Transverse colon (tissue), 4 donors: ENCODE results near the gene FBRS. TPM values are rescaled to one million over a fixed set of nuclear protein-coding genes. Genes with fewer than 3 reads are reported as not detected.

Source experiments
- DNase-seq: peaks from one replicate; pipeline ENCODE4 v3.0.0-alpha.2; 2019
- H3K27ac ChIP-seq, 4 donors: fragments of 200-600 bp; sonication (generic); 2 replicates each; pipeline ENCODE4 v1.5.1; 2016 to 2018; ENCODE audit warnings: inconsistent platforms in 4 of 4
- H3K27me3 ChIP-seq: fragments of 200-600 bp; sonication (generic); 2 replicates; pipeline ENCODE4 v1.5.1; 2017; ENCODE audit warnings: inconsistent platforms
- H3K36me3 ChIP-seq, 4 donors: fragments of 200-600 bp; sonication (generic); 2 replicates each; pipeline ENCODE4 v1.5.1; 2017 to 2019; ENCODE audit warnings: inconsistent platforms in 4 of 4
- H3K4me1 ChIP-seq, 4 donors: fragments of 200-600 bp; sonication (generic); 2 replicates each; pipeline ENCODE4 v1.5.1; 2017 to 2020; ENCODE audit warnings: inconsistent platforms in 4 of 4
- H3K4me3 ChIP-seq, 4 donors: fragments of 200-600 bp; sonication (generic); 1 replicate in 1 of 4; 2 replicates in 3 of 4; pipeline versions ENCODE4 v1.5.1 to v1.6.1; 2017 to 2019; ENCODE audit warnings: inconsistent platforms in 4 of 4
- H3K9me3 ChIP-seq, 2 donors: fragments of 200-600 bp; sonication (generic); 2 replicates each; pipeline ENCODE4 v1.5.1; 2017 to 2019; ENCODE audit warnings: inconsistent platforms in 2 of 2
- CTCF ChIP-seq, 5 experiments: fragments of 200-600 bp in 3 of 5; fragments of 450-650 bp in 2 of 5; sonication (generic) in 3 of 5; IDR thresholded peaks; 1 replicate in 2 of 5; 2 replicates in 3 of 5; pipeline ENCODE4 v1.5.1; 2016 to 2017; ENCODE audit warnings: antibody characterized with exemption in 5 of 5, inconsistent platforms in 3 of 5, mild to moderate bottlenecking in 2 of 5, moderate library complexity in 1 of 5
- EP300 ChIP-seq: sonication (generic); formaldehyde crosslinking; IDR thresholded peaks from one replicate; pipeline ENCODE4 v1.6.1; 2017; ENCODE audit warnings: antibody characterized with exemption, low read depth
- POLR2A ChIP-seq: fragments of 450-650 bp; IDR thresholded peaks from one replicate; pipeline ENCODE4 v1.6.1; 2016; ENCODE audit warnings: antibody characterized with exemption, mild to moderate bottlenecking, moderate library complexity
- POLR2AphosphoS5 ChIP-seq, 3 donors: sonication (generic); formaldehyde crosslinking; IDR thresholded peaks; one replicate each; pipeline ENCODE4 v1.6.1; 2016; ENCODE audit warnings: antibody characterized with exemption in 3 of 3
- whole genome bisulfite sequencing, 2 donors: methylation state at CpG; one replicate each; pipeline ENCODE4 v1.1.5; 2018; ENCODE audit warnings: low coverage in 1 of 2; 5-methylcytosine and 5-hydroxymethylcytosine counted together
- in situ Hi-C, 4 donors: fragments of 200-750 bp; cut with MboI; loops; one replicate each; pipeline versions ENCODE4 v1.15.0 to v1.15.1; 2017; ENCODE audit warnings: low sequenced_read_pairs in 3 of 4, low pct_ligation_motif_present in 1 of 4, low pct_unique_long_range_greater_than_20kb in 1 of 4
- intact Hi-C: fragments of 100-400 bp; cut with DNase I; formaldehyde crosslinking; loops from one replicate; pipeline ENCODE4 v1.15.1; 2023; ENCODE audit warnings: low total_unique reads
- total RNA-seq, 4 donors: library from RNA; depleted of rRNA; stranded (reverse); fragments of >200 nt; gene quantifications; one replicate each; pipeline ENCODE4 v1.1.0, GENCODE V29; 2016

FBRS gene
- total RNA-seq, 4 donors from 2014 or later: 54.6 to 114 (median 73.1) TPM

- Histone ChIP-seq H3K9me3 (no peaks in the 10 kb centered on the region), H3K4me1 (peaks cover 18 to 35% (median 34%) of the 10 kb centered on the region in 4 donors), H3K27ac (no peak overlapping the region), H3K4me3 (no peak overlapping the region), H3K27me3 (no peaks in the 10 kb centered on the region), H3K36me3 (peaks cover 0 to 77% (median 36%) of the 10 kb centered on the region in 4 donors)
- no peak for TF ChIP-seq EP300
- no peak for TF ChIP-seq CTCF (IDR thresholded peaks at IDR 0.05)
- no peak for TF ChIP-seq POLR2A
- no peak for TF ChIP-seq POLR2AphosphoS5 (IDR thresholded peaks at IDR 0.05)
- WGBS, 2 donors: 86 to 92% methylated on average over 5 to 22 of the region's 22 CpGs
- intact Hi-C loops (no loop called here), in situ Hi-C loops (no loop called here)
- DNase-seq: no peak
These were observed 7.1 kb downstream of the FBRS start for GRCh38 chr16:30665155-30665829.

GRCh38 chr16:30665830-30666190, 7.6 kb downstream of the FBRS start:
- in situ Hi-C loops (no loop called here), intact Hi-C loops (no loop called here)
- Histone ChIP-seq H3K4me1 (peaks cover 13 to 30% (median 28%) of the 10 kb centered on the region in 4 donors), H3K36me3 (peaks cover 0 to 79% (median 36%) of the 10 kb centered on the region in 4 donors), H3K4me3 (no peak overlapping the region), H3K27me3 (no peaks in the 10 kb centered on the region), H3K9me3 (no peaks in the 10 kb centered on the region), H3K27ac (no peak overlapping the region)
- 81 to 83% methylated on average over 4 of the region's 4 CpGs for WGBS, 2 donors
- DNase-seq: no peak
- no peak for TF ChIP-seq CTCF (IDR thresholded peaks at IDR 0.05)
- no peak for TF ChIP-seq EP300
- TF ChIP-seq POLR2AphosphoS5 (IDR thresholded peaks at IDR 0.05): no peak
- TF ChIP-seq POLR2A: no peak

GRCh38 chr16:30666681-30667080, 8.4 kb downstream of the FBRS start:
- intact Hi-C loops: no loop called here
- H3K27ac ChIP-seq: no peak overlapping the region
- DNase-seq: no peak
- H3K4me1 ChIP-seq: peaks cover 4 to 21% (median 20%) of the 10 kb centered on the region in 4 donors
- no peaks in the 10 kb centered on the region for H3K27me3 ChIP-seq
- peaks cover 0 to 79% (median 36%) of the 10 kb centered on the region in 4 donors for H3K36me3 ChIP-seq
- 80% methylated on average over 7 of the region's 7 CpGs; no CpG with 5 or more reads in 1 of the 2 donors for WGBS, 2 donors
- in situ Hi-C loops: no loop called here
- TF ChIP-seq POLR2AphosphoS5 (IDR thresholded peaks at IDR 0.05) (no peak), CTCF (IDR thresholded peaks at IDR 0.05) (no peak), EP300 (no peak), POLR2A (no peak)
- no peaks in the 10 kb centered on the region for H3K9me3 ChIP-seq
- no peak overlapping the region for H3K4me3 ChIP-seq

GRCh38 chr16:30667361-30667905, 9.2 kb downstream of the FBRS start:
- in situ Hi-C loops: no loop called here
- H3K9me3 ChIP-seq: no peaks in the 10 kb centered on the region
- no peak for DNase-seq
- H3K4me1 ChIP-seq: peaks cover 0 to 14% (median 12%) of the 10 kb centered on the region in 4 donors
- intact Hi-C loops: no loop called here
- TF ChIP-seq POLR2A (no peak), EP300 (no peak), CTCF (IDR thresholded peaks at IDR 0.05) (no peak), POLR2AphosphoS5 (IDR thresholded peaks at IDR 0.05) (no peak)
- H3K36me3 ChIP-seq: peaks cover 0 to 72% (median 33%) of the 10 kb centered on the region in 4 donors
- WGBS, 2 donors: 90% methylated on average over 11 of the region's 11 CpGs; no CpG with 5 or more reads in 1 of the 2 donors
- no peak overlapping the region for H3K4me3 ChIP-seq
- H3K27me3 ChIP-seq: no peaks in the 10 kb centered on the region
- H3K27ac ChIP-seq: no peak overlapping the region
